GM03348 (cell line): ENCODE results near the gene PRCP.

Source experiments
- DNase-seq: peaks from one replicate; pipeline ENCODE4 v3.0.0; 2012; ENCODE audit warnings: low spot score

The PRCP gene

GRCh38 chr11:82830746-82831145, 69.5 kb downstream of the PRCP start:
- DNase-seq, result no peak

- no peak for DNase-seq
Observed at GRCh38 chr11:82829101-82829500, 71.1 kb downstream of the PRCP start.

DNA sequence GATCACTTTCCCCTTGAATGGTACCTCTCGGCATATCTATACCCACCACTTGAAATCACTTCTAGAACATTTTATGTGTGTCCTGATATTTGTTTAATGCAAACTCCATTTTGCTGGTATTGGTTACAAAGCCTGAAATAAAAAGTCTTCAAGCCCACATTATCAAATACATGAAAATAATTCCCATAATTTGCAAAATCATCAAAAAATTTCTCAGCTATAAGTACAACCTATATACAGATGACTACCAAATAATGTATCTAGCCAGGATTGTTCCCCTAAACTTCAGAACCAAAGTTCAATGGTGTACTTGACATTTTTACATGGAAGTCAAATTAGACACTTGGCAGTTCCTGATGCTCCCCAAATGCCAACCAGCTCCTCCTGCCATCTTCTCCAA, 71.8 kb downstream of the PRCP start:
- no peak for DNase-seq

- DNase-seq, result no peak
Observed at GRCh38 chr11:82826526-82826925, 73.7 kb downstream of the PRCP start.

- DNase-seq, result no peak
Observed at GRCh38 chr11:82823647-82824619, 76.3 kb downstream of the PRCP start.

DNA sequence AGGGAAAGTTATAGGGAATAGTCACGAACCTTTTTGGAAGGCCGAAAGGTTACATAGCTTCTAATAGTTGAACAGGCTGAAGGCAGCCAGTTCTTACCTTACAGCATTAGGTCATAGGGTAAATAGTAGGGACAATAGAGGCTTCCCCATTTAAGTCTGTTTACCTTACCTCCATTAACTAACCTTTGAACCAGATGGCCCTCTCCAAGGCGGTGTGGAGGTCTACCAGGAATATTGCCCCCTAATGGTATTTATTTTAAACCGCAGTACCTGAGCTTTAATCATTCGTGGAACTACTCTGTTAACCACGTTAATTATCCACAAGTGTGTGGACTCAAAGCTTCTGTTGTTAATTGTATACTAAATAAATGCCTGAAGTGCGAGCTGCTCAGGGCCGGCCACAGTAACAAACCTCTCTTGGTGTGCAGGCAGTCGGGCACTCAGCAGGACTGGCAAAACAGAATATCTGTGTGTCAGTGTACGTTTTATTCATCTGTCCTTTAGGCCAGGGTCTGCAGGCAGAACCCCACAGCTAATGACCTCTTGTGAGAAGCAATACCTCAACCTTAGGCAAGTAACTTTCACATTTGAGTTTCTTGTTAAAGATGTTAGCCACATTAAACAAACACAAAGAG, 81.7 kb downstream of the PRCP start:
- DNase-seq, result no peak

DNA sequence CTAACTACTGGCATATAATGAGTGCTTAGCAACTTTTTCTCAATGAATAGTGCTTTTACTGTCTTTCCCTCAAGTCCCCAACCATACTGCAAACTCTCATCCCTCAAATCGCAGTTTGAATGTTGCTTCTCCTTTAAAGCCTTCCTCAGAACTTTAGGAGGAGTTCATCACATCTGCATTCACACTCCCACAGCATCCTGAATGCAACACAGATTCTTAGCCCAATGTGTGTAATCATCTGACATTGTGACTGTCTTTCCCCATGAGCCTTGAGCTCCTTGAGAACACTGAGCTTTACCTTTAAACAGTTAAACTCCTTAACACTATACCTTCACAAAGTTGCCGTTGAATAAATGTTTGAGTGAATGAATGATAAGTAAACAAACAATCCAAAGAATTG, 84.8 kb downstream of the PRCP start:
- DNase-seq, result no peak

DNA sequence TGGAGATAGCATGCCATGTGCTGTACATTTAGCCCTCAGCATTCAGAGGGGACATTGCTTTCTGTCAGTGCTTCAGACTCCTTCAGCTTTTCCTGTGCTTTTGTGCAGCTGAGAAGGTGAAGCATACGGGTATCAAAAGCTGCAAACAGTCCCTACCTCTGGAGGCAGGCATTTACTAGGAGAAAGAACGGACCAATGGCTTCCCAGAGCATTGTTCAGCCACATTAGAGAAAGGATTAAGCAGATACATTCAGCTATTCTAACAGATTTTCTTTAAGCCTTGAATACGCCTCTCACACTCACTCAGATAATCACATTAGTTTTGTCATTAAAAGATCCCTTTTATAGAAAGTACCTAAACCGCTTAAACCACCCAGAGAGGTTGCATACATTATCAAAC, 85.9 kb downstream of the PRCP start:
- no peak for DNase-seq

DNA sequence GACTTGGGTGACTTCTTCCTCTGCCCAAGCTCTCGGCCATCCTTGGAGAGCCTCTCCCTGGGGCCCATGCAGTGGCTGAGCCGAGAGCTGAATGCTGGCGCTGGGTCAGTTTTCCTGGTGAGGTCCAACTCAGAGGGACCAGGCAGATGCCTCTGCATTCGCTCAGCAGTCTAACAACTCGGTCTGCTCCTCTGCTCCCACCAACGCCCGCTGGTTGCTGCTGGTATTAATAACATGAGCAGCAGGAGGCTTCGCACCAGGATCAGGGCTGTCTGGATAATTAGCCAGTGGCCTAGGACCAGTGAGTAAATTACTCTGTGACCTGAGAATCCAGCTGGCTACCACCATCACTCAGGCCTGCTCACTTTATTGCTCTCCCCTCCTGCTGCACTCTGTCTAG, 88.9 kb downstream of the PRCP start:
- no peak for DNase-seq

- DNase-seq, result no peak
Observed at GRCh38 chr11:82810738-82811137, 89.5 kb downstream of the PRCP start.

DNA sequence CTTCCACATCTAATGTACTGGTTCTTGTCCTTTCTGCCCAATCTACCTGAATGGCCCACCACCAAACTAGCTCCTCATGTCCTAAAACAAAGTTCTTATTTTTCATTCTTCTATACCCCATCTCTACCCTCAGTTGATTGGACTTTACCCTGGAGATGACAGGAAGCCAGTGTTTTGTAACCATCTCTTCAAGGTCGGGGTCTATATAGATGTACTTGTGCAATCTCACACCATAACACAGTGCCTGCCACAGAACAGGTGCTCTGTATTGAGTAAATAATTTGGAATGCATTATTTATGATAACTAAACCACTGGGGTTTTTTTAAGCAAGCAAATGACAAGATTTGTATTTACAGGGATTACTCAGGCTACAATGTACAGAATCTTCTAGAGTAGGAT, 89.9 kb downstream of the PRCP start:
- no peak for DNase-seq

DNA sequence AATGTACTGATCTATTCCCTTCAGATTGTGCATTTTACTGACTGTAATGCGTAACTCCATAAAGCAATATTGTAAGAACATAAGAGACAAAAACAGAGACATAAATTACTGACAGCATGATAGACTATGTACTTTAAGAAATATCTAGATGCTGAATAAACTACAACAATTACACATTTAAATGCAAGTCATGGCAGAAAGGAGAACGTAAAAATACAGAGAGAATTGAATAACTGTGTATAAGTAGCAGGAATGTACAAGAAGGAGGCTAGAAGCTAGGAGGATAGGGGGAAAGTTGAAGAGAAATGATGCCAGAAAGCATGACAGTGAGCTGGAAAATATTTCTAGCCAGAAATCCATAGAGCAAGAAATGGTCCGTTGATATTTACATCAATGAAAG, 92.6 kb downstream of the PRCP start:
- DNase-seq, result no peak

- no peak for DNase-seq
Observed at GRCh38 chr11:82802710-82803109, 97.5 kb downstream of the PRCP start.

DNA sequence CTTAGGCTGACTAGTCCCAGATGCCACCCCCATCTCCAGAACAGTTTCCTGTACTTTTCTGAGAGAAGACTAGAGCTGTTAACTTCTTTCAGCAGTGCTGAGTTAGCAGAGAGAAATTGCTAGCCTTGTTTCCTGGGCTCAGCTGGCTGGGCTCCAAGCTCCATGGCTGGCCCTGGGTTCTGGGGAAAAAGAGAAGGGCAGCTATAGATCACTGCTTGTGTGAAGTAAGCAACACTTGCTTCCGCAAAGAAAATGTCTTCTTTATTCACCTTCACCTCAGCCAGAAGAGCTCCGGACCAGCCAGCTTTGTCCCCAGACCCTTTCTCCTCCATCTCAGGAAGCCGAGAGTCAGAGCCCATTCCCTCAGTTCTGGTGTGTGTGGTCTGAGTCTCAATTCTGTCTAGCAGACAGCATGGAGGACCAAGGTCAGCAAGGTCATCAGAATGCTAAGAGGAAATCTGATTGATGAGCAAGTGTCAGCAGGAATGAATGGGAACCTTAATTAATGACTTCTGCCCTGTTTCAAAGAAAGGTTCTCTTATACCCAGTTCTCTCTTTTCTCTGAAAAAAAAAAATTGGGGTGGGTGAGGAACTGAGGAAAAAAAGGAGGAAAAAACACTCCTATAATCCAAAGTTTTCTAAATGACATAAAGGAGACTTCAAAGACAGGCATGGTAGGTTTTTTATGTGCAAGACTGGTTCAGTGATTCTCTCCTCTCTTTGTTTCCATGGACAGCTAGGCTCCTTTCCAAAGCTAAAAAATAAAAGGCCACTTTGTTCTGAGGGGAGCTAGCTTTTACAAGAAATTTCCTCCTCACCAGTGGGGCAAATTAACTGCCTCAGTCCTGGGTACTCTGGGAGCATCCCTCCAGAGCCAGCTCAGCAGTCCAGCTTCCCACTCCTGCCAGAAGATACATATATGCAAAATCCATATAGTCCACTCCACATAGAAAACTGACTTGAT, 103.0 kb downstream of the PRCP start:
- DNase-seq, result no peak

DNA sequence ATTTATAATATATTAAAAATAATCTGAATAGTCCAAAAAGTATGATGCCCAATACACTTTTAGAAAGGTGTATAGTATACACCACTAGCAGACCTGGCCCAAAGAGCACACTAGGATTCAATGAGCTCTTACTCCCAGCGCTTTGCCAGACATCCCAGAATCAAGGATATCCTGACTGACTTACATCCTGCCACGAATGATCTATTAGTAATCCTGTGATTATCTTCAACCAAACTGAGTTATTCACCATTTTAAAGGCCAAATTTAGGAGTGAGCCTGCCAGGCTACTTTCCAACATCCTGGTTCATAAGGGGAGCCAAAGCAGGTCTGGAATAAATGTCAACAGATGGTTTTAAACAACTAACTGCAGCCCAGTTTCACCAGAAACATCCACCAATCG, 105.7 kb downstream of the PRCP start:
- DNase-seq, result no peak

DNA sequence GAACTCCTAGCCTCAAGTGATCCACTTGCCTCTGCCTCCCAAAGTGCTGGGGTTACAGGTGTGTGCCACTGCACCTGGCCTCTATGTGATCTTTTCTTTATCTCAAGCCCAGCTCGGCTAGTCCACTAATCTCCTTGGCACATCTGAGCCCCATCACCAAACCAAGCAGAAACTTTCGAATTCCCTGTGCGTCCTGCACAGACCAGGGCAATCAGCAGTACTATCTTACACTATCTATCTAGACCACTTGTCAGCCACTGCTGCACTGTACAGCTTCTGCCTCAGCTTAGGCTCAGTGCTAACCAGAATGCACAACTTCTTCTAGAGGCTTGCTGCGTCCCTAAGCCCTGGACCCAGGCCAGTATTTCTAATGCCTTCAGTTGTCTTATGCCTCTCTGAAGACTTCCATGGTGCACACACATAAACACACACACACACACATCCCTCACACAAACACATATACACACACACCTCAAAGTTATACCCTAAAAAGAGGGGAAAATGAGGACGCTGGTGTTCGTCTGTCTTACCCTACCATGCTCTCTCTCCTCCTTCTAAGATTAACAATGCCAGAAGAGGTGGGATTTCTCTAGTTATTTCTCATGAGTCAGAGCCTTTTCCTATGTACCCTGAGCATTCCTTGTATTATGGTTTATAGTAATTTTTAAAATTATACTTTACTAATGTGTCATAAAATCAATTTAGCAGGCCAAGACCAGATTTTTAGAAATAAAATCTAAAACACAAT, 107.2 kb downstream of the PRCP start:
- no peak for DNase-seq

GRCh38 chr11:82792319-82792718, 107.9 kb downstream of the PRCP start:
- no peak for DNase-seq

- DNase-seq, result no peak
Observed at GRCh38 chr11:82791779-82792178, 108.5 kb downstream of the PRCP start.

DNA sequence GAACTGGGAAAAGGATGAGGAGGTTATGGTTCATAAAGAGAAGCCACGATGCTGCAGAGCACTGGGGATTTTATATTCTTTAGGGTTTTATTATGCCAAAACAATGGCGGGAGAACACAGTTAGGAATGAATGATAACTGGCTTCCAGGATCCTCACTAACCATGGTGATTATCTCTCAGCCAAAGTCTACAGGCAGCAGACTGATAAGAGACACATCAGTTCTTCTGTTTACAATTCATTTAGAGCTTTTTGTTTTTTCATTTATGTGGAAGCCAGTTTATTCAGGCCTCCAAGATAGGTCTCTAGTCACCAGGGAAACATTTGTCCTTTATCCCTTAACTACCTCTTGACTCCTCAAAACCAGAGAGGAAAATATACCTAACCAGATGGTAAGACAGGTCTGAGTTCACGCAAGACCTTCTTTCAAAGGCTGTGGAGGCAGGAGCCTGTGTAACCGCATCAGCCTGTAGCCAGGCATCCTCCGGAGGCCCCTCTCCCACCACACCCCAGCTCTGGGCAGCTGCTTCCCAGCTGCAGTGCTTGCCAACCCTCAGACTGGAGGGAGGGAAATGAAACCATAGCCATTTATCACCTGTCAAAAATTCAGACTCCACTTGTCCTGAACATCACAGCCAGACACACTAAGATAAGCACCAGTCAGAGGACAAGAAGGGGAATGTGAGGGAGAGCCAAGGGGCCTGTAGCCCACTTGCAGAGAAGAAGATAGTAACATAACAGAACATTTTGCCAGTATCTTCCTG, 109.3 kb downstream of the PRCP start:
- no peak for DNase-seq

DNA sequence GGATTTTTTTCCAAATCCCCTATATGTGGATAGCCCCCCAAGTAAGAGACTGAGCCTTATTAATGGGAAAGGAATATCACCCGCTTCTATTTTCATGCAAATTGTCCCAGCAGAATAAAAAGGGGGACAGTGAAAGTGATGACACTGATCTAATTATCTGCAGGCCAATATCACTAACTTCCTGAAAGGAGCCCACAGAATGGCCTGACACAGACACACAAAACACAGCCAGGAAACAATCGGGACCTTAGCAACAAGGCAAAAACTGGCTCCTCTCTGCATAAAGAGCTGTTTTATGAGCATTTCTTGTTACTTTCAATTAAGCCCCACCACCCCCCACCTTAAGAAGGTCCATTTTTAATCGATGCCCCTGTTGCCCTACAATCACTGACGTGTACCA, 112.2 kb downstream of the PRCP start:
- no peak for DNase-seq

- no peak for DNase-seq
Observed at GRCh38 chr11:82786836-82787235, 113.4 kb downstream of the PRCP start.
